ENCODE measurements around the gene MDK. TPM values are rescaled to one million over a fixed set of nuclear protein-coding genes. Genes with fewer than 3 reads are reported as not detected.

The MDK gene
- total and polyA plus RNA-seq, 2 of the 13 experiments (the other 11 are each of a cell fraction or from before 2014, with no cell fraction given), result 312 to 407 TPM

GRCh38 chr11:46389450-46390330, 8.2 kb downstream of the MDK start (continued):
- TF ChIP-seq CEBPZ (IDR thresholded peaks at IDR 0.05; ENCODE audit: low read length), result no peak
- TF ChIP-seq HMGXB4 (CRISPR knock-in tag; IDR thresholded peaks at IDR 0.05; ENCODE audit: borderline replicate concordance in 1 of 2, low read depth in 1 of 2), result peak; percentile 64 to 85; a peak in 2 of 4 replicates
- TF ChIP-seq STAG1 (CRISPR knock-in tag; IDR thresholded peaks at IDR 0.05), result peak; percentile 82
- peak; percentile 64; the same call in 1 of the 2 replicates for TF ChIP-seq ARNT2 (CRISPR knock-in tag; IDR thresholded peaks at IDR 0.05; ENCODE audit: low read depth)
- TF ChIP-seq ZNF784 (CRISPR knock-in tag; IDR thresholded peaks at IDR 0.05; ENCODE audit: borderline replicate concordance), result no peak
- TF ChIP-seq ZNF780A (CRISPR knock-in tag; IDR thresholded peaks at IDR 0.05), result no peak
- TF ChIP-seq DNMT1 (CRISPR knock-in tag; IDR thresholded peaks at IDR 0.05), result peak; percentile 13; the same call in 1 of the 2 replicates
- no peak for TF ChIP-seq MLXIP (CRISPR knock-in tag; IDR thresholded peaks at IDR 0.05; ENCODE audit: borderline replicate concordance)
- peak; percentile 57; the same call in 1 of the 2 replicates for TF ChIP-seq GABPB1 (CRISPR knock-in tag; IDR thresholded peaks at IDR 0.05)
- no peak for TF ChIP-seq ZNF253 (CRISPR knock-in tag; IDR thresholded peaks at IDR 0.05; ENCODE audit: borderline replicate concordance)
- TF ChIP-seq HOXA7 (CRISPR knock-in tag; IDR thresholded peaks at IDR 0.05), result no peak
- no peak for TF ChIP-seq ZNF136 (CRISPR knock-in tag; IDR thresholded peaks at IDR 0.05; ENCODE audit: low read depth)
- TF ChIP-seq ZBTB8A (CRISPR knock-in tag; IDR thresholded peaks at IDR 0.05; ENCODE audit: borderline replicate concordance, low read depth), result no peak

Data from HepG2 (cell line).